ENCODE results near the gene GLB1L. TPM values are rescaled to one million over a fixed set of nuclear protein-coding genes. Genes with fewer than 3 reads are reported as not detected.

GLB1L gene
- total and polyA plus RNA-seq, 4 donors = 2.3 to 5.2 (median 2.6) TPM

DNA sequence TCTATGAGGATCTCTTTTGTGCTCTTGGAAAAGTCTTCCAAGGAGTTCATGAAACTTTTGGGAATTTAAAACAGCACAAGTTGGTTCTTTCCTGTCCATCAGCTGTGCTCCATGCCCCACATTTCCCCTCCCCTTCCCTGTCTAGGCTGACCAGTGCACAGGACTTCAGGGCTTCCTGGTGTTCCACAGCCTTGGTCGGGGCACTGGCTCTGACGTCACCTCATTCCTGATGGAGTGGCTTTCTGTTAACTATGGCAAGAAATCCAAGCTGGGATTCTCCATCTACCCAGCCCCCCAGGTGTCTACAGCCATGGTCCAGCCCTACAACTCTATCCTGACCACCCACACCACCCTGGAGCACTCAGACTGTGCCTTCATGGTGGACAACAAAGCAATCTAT, 25.8 kb upstream of the GLB1L start:
- no peaks in the 10 kb centered on the region for H3K9me3 ChIP-seq (ENCODE audit: control insufficient read depth in 4 of 4, low read length in 3 of 4)
- H3K27ac ChIP-seq (ENCODE audit: low read depth in 1 of 2, low read length in 2 of 2) = no peak overlapping the region
- H3K4me3 ChIP-seq (ENCODE audit: low read depth in 1 of 3, low read length in 3 of 3) = no peak overlapping the region
- 85% methylated on average over 2 of the region's 2 CpGs for WGBS
- TF ChIP-seq GABPA (IDR thresholded peaks at IDR 0.05 in 1 of 2, conservative IDR thresholded peaks at IDR 0.05 in 1 of 2) = no peak
- TF ChIP-seq HNF4G (IDR thresholded peaks at IDR 0.05) = no peak
- TF ChIP-seq, protein P1, sequence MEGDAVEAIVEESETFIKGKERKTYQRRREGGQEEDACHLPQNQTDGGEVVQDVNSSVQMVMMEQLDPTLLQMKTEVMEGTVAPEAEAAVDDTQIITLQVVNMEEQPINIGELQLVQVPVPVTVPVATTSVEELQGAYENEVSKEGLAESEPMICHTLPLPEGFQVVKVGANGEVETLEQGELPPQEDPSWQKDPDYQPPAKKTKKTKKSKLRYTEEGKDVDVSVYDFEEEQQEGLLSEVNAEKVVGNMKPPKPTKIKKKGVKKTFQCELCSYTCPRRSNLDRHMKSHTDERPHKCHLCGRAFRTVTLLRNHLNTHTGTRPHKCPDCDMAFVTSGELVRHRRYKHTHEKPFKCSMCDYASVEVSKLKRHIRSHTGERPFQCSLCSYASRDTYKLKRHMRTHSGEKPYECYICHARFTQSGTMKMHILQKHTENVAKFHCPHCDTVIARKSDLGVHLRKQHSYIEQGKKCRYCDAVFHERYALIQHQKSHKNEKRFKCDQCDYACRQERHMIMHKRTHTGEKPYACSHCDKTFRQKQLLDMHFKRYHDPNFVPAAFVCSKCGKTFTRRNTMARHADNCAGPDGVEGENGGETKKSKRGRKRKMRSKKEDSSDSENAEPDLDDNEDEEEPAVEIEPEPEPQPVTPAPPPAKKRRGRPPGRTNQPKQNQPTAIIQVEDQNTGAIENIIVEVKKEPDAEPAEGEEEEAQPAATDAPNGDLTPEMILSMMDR (IDR thresholded peaks at IDR 0.05; ENCODE audit: low read depth, low read length, missing input control) = no peak
- no peak for TF ChIP-seq TAF1 (conservative IDR thresholded peaks at IDR 0.05)
- TF ChIP-seq SP1 (IDR thresholded peaks at IDR 0.05) = no peak
- no peak for TF ChIP-seq RAD21 (IDR thresholded peaks at IDR 0.05)
- TF ChIP-seq JUND (IDR thresholded peaks at IDR 0.05) = no peak
- TF ChIP-seq, protein P2, sequence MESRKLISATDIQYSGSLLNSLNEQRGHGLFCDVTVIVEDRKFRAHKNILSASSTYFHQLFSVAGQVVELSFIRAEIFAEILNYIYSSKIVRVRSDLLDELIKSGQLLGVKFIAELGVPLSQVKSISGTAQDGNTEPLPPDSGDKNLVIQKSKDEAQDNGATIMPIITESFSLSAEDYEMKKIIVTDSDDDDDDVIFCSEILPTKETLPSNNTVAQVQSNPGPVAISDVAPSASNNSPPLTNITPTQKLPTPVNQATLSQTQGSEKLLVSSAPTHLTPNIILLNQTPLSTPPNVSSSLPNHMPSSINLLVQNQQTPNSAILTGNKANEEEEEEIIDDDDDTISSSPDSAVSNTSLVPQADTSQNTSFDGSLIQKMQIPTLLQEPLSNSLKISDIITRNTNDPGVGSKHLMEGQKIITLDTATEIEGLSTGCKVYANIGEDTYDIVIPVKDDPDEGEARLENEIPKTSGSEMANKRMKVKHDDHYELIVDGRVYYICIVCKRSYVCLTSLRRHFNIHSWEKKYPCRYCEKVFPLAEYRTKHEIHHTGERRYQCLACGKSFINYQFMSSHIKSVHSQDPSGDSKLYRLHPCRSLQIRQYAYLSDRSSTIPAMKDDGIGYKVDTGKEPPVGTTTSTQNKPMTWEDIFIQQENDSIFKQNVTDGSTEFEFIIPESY (IDR thresholded peaks at IDR 0.05) = no peak
- TF ChIP-seq NR2F2 (IDR thresholded peaks at IDR 0.05) = no peak
- no peak for TF ChIP-seq FOXA2 (IDR thresholded peaks at IDR 0.05)
- no peak for TF ChIP-seq FOXA1 (IDR thresholded peaks at IDR 0.05)
- TF ChIP-seq HNF4A (conservative IDR thresholded peaks at IDR 0.05) = no peak
- TF ChIP-seq, protein P3, sequence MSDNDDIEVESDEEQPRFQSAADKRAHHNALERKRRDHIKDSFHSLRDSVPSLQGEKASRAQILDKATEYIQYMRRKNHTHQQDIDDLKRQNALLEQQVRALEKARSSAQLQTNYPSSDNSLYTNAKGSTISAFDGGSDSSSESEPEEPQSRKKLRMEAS (IDR thresholded peaks at IDR 0.05) = no peak
- TF ChIP-seq EGR1 (IDR thresholded peaks at IDR 0.05; ENCODE audit: low read depth in 2 of 2) = no peak
- TF ChIP-seq RXRA (IDR thresholded peaks at IDR 0.05) = no peak
- TF ChIP-seq, protein P4, sequence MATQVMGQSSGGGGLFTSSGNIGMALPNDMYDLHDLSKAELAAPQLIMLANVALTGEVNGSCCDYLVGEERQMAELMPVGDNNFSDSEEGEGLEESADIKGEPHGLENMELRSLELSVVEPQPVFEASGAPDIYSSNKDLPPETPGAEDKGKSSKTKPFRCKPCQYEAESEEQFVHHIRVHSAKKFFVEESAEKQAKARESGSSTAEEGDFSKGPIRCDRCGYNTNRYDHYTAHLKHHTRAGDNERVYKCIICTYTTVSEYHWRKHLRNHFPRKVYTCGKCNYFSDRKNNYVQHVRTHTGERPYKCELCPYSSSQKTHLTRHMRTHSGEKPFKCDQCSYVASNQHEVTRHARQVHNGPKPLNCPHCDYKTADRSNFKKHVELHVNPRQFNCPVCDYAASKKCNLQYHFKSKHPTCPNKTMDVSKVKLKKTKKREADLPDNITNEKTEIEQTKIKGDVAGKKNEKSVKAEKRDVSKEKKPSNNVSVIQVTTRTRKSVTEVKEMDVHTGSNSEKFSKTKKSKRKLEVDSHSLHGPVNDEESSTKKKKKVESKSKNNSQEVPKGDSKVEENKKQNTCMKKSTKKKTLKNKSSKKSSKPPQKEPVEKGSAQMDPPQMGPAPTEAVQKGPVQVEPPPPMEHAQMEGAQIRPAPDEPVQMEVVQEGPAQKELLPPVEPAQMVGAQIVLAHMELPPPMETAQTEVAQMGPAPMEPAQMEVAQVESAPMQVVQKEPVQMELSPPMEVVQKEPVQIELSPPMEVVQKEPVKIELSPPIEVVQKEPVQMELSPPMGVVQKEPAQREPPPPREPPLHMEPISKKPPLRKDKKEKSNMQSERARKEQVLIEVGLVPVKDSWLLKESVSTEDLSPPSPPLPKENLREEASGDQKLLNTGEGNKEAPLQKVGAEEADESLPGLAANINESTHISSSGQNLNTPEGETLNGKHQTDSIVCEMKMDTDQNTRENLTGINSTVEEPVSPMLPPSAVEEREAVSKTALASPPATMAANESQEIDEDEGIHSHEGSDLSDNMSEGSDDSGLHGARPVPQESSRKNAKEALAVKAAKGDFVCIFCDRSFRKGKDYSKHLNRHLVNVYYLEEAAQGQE (IDR thresholded peaks at IDR 0.05) = no peak
- no peaks in the 10 kb centered on the region for H3K27me3 ChIP-seq (ENCODE audit: control insufficient read depth in 4 of 4, insufficient read depth in 4 of 4, low read length in 3 of 4)
- no peaks in the 10 kb centered on the region for H3K36me3 ChIP-seq (ENCODE audit: control insufficient read depth in 4 of 4, insufficient read depth in 3 of 4, low read depth in 1 of 4, low read length in 3 of 4)
- no peak overlapping the region for H3K9ac ChIP-seq (ENCODE audit: low read depth in 1 of 2, low read length in 2 of 2)
- H3K4me1 ChIP-seq (ENCODE audit: control insufficient read depth in 4 of 4, insufficient read depth in 4 of 4, low read length in 3 of 4) = peaks cover 6 to 16% (median 12%) of the 10 kb centered on the region in 4 donors
- no peak for DNase-seq (ENCODE audit: low spot score)

DNA sequence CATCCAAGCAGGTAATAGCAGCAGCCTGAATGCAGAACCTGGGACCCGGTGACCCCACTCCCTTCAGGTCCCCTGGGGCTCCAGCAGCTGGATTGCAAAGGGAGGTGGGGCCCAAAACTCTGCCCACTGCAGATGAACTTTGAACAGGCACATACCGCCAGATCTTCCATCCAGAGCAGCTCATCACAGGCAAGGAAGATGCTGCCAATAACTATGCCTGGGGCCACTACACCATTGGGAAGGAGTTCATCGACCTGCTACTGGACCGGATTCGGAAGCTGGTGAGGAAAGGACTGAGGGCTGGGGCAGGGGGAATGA, 24.8 kb upstream of the GLB1L start:
- Histone ChIP-seq H3K36me3 (ENCODE audit: control insufficient read depth in 4 of 4, insufficient read depth in 3 of 4, low read depth in 1 of 4, low read length in 3 of 4) (no peaks in the 10 kb centered on the region), H3K27me3 (ENCODE audit: control insufficient read depth in 4 of 4, insufficient read depth in 4 of 4, low read length in 3 of 4) (no peaks in the 10 kb centered on the region), H3K9me3 (ENCODE audit: control insufficient read depth in 4 of 4, low read length in 3 of 4) (no peaks in the 10 kb centered on the region), H3K27ac (ENCODE audit: low read depth in 1 of 2, low read length in 2 of 2) (no peak overlapping the region), H3K9ac (ENCODE audit: low read depth in 1 of 2, low read length in 2 of 2) (no peak overlapping the region), H3K4me3 (ENCODE audit: low read depth in 1 of 3, low read length in 3 of 3) (no peak overlapping the region), H3K4me1 (ENCODE audit: control insufficient read depth in 4 of 4, insufficient read depth in 4 of 4, low read length in 3 of 4) (peaks cover 6 to 16% (median 12%) of the 10 kb centered on the region in 4 donors)
- no peak for DNase-seq (ENCODE audit: low spot score)
- TF ChIP-seq HNF4G (IDR thresholded peaks at IDR 0.05) (peak; percentile 27), JUND (IDR thresholded peaks at IDR 0.05) (no peak), SP1 (IDR thresholded peaks at IDR 0.05) (peak; percentile 43), GABPA (IDR thresholded peaks at IDR 0.05 in 1 of 2, conservative IDR thresholded peaks at IDR 0.05 in 1 of 2) (no peak), RXRA (IDR thresholded peaks at IDR 0.05) (peak; percentile 45 to 65), HNF4A (conservative IDR thresholded peaks at IDR 0.05) (peak; percentile 58 to 63), FOXA2 (IDR thresholded peaks at IDR 0.05) (no peak)
- TF ChIP-seq, protein P4 (IDR thresholded peaks at IDR 0.05) = no peak
- 31% methylated on average over 5 of the region's 5 CpGs for WGBS
